Breast epithelium (tissue), 4 donors: ENCODE results near the gene RALGAPA1. TPM values are rescaled to one million over a fixed set of nuclear protein-coding genes. Genes with fewer than 3 reads are reported as not detected.

Experiments used
- DNase-seq, 2 donors: peaks; one replicate each; pipeline ENCODE4 v3.0.0-alpha.2; 2019; ENCODE audit warnings: low spot score in 2 of 2
- H3K27ac ChIP-seq, 2 donors: fragments of 200-600 bp; sonication (generic) in 1 of 2; one replicate each; pipeline ENCODE4 v1.5.1; 2016 to 2019; ENCODE audit warnings: mild to moderate bottlenecking in 1 of 2
- H3K27me3 ChIP-seq, 2 donors: fragments of 200-600 bp; sonication (generic) in 1 of 2; one replicate each; pipeline versions ENCODE4 v1.5.1 to v1.6.0; 2017 to 2019; ENCODE audit warnings: control low read depth in 1 of 2, mild to moderate bottlenecking in 1 of 2
- H3K36me3 ChIP-seq: fragments of 200-600 bp; one replicate; pipeline ENCODE4 v1.5.1; 2019
- H3K4me1 ChIP-seq, 2 donors: fragments of 200-600 bp; sonication (generic); one replicate each; pipeline ENCODE4 v1.5.1; 2016 to 2019; ENCODE audit warnings: control low read depth in 1 of 2
- H3K4me3 ChIP-seq, 3 donors: fragments of 200-600 bp; sonication (generic); 1 replicate in 2 of 3; 2 replicates in 1 of 3; pipeline ENCODE4 v1.5.1; 2016 to 2019; ENCODE audit warnings: mild to moderate bottlenecking in 3 of 3, moderate library complexity in 2 of 3
- H3K9me3 ChIP-seq, 2 donors: fragments of 200-600 bp; sonication (generic) in 1 of 2; one replicate each; pipeline ENCODE4 v1.5.1; 2016 to 2019; ENCODE audit warnings: control low read depth in 1 of 2
- CTCF ChIP-seq, 3 donors: fragments of 450-650 bp; IDR thresholded peaks; one replicate each; pipeline ENCODE4 v1.5.1; 2016 to 2017; ENCODE audit warnings: antibody characterized with exemption in 3 of 3, mild to moderate bottlenecking in 3 of 3, moderate library complexity in 3 of 3
- POLR2A ChIP-seq: fragments of 450-650 bp; IDR thresholded peaks from one replicate; pipeline ENCODE4 v1.6.1; 2016; ENCODE audit warnings: antibody characterized with exemption, mild to moderate bottlenecking, moderate library complexity
- POLR2AphosphoS5 ChIP-seq, 3 donors: sonication (generic); formaldehyde crosslinking; IDR thresholded peaks; one replicate each; pipeline ENCODE4 v1.6.1; 2017; ENCODE audit warnings: antibody characterized with exemption in 3 of 3
- intact Hi-C: fragments of 100-400 bp; cut with DNase I; formaldehyde crosslinking; loops from one replicate; pipeline ENCODE4 v1.15.1; 2023; ENCODE audit warnings: low total_unique reads
- total RNA-seq, 3 donors: library from RNA; depleted of rRNA; stranded (reverse); fragments of >200 nt; gene quantifications; one replicate each; pipeline ENCODE4 v1.1.0, GENCODE V29; 2016

The RALGAPA1 gene
- total RNA-seq, 3 donors from 2014 or later, result 52.2 to 136 (median 103) TPM

GRCh38 chr14:35506927-35507326 is 302.2 kb downstream of the RALGAPA1 start:
- no peak overlapping the region for H3K4me3 ChIP-seq
- TF ChIP-seq CTCF (IDR thresholded peaks at IDR 0.05), result no peak
- H3K27ac ChIP-seq, result no peak overlapping the region
- no peak for DNase-seq
- H3K36me3 ChIP-seq, result no peaks in the 10 kb centered on the region
- H3K4me1 ChIP-seq, result no peaks in the 10 kb centered on the region
- no peaks in the 10 kb centered on the region for H3K27me3 ChIP-seq
- intact Hi-C loops, result no loop called here
- no peaks in the 10 kb centered on the region for H3K9me3 ChIP-seq

- no peak for DNase-seq
- intact Hi-C loops, result no loop called here
- Histone ChIP-seq H3K4me1 (no peaks in the 10 kb centered on the region), H3K4me3 (no peak overlapping the region), H3K27me3 (no peaks in the 10 kb centered on the region), H3K36me3 (no peaks in the 10 kb centered on the region), H3K9me3 (no peaks in the 10 kb centered on the region), H3K27ac (no peak overlapping the region)
- TF ChIP-seq CTCF (IDR thresholded peaks at IDR 0.05), result no peak
- no peak for TF ChIP-seq POLR2A
- no peak for TF ChIP-seq POLR2AphosphoS5 (IDR thresholded peaks at IDR 0.05)
Observed at GRCh38 chr14:35506461-35506860, 302.6 kb downstream of the RALGAPA1 start.

- no peak for DNase-seq
- H3K4me3 ChIP-seq, result no peak overlapping the region
- TF ChIP-seq POLR2A (no peak), CTCF (IDR thresholded peaks at IDR 0.05) (no peak), POLR2AphosphoS5 (IDR thresholded peaks at IDR 0.05) (no peak)
- H3K27me3 ChIP-seq, result no peaks in the 10 kb centered on the region
- no peaks in the 10 kb centered on the region for H3K36me3 ChIP-seq
- no peaks in the 10 kb centered on the region for H3K9me3 ChIP-seq
- no peaks in the 10 kb centered on the region for H3K4me1 ChIP-seq
- H3K27ac ChIP-seq, result no peak overlapping the region
- intact Hi-C loops, result no loop called here
Observed at GRCh38 chr14:35504260-35504659, 304.8 kb downstream of the RALGAPA1 start.

- intact Hi-C loops, result no loop called here
- H3K4me1 ChIP-seq, result no peaks in the 10 kb centered on the region
- no peak overlapping the region for H3K27ac ChIP-seq
- no peaks in the 10 kb centered on the region for H3K36me3 ChIP-seq
- no peaks in the 10 kb centered on the region for H3K27me3 ChIP-seq
- H3K4me3 ChIP-seq, result no peak overlapping the region
- no peak for DNase-seq
- TF ChIP-seq POLR2A (no peak), POLR2AphosphoS5 (IDR thresholded peaks at IDR 0.05) (no peak), CTCF (IDR thresholded peaks at IDR 0.05) (no peak)
- no peaks in the 10 kb centered on the region for H3K9me3 ChIP-seq
Observed at GRCh38 chr14:35503646-35504045, 305.4 kb downstream of the RALGAPA1 start.

- H3K4me1 ChIP-seq, result no peaks in the 10 kb centered on the region
- no peak for DNase-seq
- no peaks in the 10 kb centered on the region for H3K36me3 ChIP-seq
- H3K9me3 ChIP-seq, result no peaks in the 10 kb centered on the region
- no peaks in the 10 kb centered on the region for H3K27me3 ChIP-seq
- H3K27ac ChIP-seq, result no peak overlapping the region
- no peak overlapping the region for H3K4me3 ChIP-seq
- TF ChIP-seq POLR2AphosphoS5 (IDR thresholded peaks at IDR 0.05) (no peak), CTCF (IDR thresholded peaks at IDR 0.05) (no peak), POLR2A (no peak)
- intact Hi-C loops, result no loop called here
Observed at GRCh38 chr14:35499180-35499579, 309.9 kb downstream of the RALGAPA1 start.
